Measurements from ENCODE around the gene STX18.

GRCh38 chr4:4385729-4386295, 156.0 kb downstream of the STX18 start:
- TF ChIP-seq CTCF (IDR thresholded peaks at IDR 0.05 in 2 of 3, conservative IDR thresholded peaks at IDR 0.05 in 1 of 3; ENCODE audit: control insufficient read depth in 2 of 3, extremely low read depth in 1 of 3, insufficient read depth in 1 of 3, low read depth in 3 of 3, low read length in 3 of 3) (no peak), MTA2 (IDR thresholded peaks at IDR 0.05; ENCODE audit: low read depth) (no peak), NR2C2 (IDR thresholded peaks at IDR 0.05; ENCODE audit: borderline replicate concordance, control insufficient read depth, insufficient read length, low read depth) (no peak), JUND (IDR thresholded peaks at IDR 0.05; ENCODE audit: low read depth, low read length) (no peak), TAF1 (IDR thresholded peaks at IDR 0.05; ENCODE audit: borderline replicate concordance, low read depth, low read length) (no peak), MYC (IDR thresholded peaks at IDR 0.05; ENCODE audit: insufficient read depth, insufficient read length, insufficient replicate concordance, low read length, severe bottlenecking) (no peak), TARDBP (IDR thresholded peaks at IDR 0.05; ENCODE audit: borderline replicate concordance) (no peak), FOXM1 (IDR thresholded peaks at IDR 0.05; ENCODE audit: low read depth, low read length) (no peak), GABPA (IDR thresholded peaks at IDR 0.05; ENCODE audit: low read depth) (no peak), EZH2 (IDR thresholded peaks at IDR 0.05; ENCODE audit: borderline replicate concordance, control insufficient read depth, low read depth, low read length) (no peak)
- TF ChIP-seq, protein P1, sequence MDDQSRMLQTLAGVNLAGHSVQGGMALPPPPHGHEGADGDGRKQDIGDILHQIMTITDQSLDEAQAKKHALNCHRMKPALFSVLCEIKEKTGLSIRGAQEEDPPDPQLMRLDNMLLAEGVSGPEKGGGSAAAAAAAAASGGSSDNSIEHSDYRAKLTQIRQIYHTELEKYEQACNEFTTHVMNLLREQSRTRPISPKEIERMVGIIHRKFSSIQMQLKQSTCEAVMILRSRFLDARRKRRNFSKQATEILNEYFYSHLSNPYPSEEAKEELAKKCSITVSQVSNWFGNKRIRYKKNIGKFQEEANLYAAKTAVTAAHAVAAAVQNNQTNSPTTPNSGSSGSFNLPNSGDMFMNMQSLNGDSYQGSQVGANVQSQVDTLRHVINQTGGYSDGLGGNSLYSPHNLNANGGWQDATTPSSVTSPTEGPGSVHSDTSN (IDR thresholded peaks at IDR 0.05; ENCODE audit: insufficient replicate concordance, low read depth, low read length): no peak
- TF ChIP-seq, protein P2, sequence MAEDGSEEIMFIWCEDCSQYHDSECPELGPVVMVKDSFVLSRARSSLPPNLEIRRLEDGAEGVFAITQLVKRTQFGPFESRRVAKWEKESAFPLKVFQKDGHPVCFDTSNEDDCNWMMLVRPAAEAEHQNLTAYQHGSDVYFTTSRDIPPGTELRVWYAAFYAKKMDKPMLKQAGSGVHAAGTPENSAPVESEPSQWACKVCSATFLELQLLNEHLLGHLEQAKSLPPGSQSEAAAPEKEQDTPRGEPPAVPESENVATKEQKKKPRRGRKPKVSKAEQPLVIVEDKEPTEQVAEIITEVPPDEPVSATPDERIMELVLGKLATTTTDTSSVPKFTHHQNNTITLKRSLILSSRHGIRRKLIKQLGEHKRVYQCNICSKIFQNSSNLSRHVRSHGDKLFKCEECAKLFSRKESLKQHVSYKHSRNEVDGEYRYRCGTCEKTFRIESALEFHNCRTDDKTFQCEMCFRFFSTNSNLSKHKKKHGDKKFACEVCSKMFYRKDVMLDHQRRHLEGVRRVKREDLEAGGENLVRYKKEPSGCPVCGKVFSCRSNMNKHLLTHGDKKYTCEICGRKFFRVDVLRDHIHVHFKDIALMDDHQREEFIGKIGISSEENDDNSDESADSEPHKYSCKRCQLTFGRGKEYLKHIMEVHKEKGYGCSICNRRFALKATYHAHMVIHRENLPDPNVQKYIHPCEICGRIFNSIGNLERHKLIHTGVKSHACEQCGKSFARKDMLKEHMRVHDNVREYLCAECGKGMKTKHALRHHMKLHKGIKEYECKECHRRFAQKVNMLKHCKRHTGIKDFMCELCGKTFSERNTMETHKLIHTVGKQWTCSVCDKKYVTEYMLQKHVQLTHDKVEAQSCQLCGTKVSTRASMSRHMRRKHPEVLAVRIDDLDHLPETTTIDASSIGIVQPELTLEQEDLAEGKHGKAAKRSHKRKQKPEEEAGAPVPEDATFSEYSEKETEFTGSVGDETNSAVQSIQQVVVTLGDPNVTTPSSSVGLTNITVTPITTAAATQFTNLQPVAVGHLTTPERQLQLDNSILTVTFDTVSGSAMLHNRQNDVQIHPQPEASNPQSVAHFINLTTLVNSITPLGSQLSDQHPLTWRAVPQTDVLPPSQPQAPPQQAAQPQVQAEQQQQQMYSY (CRISPR knock-in tag; IDR thresholded peaks at IDR 0.05): no peak
